Erythroblast (primary cell): Measurements from ENCODE around the gene MAPK12.

ENCODE experiments used
- GATA1 ChIP-seq: IDR thresholded peaks from 2 replicates; pipeline ENCODE4 v1.6.1; 2011; ENCODE audit warnings: low read depth, mild to moderate bottlenecking, control low read depth, low read length, moderate library complexity
- POLR2A ChIP-seq: IDR thresholded peaks from 2 replicates; pipeline ENCODE4 v1.6.1; 2011; ENCODE audit warnings: mild to moderate bottlenecking, low read length

- no peak for TF ChIP-seq POLR2A
- TF ChIP-seq GATA1, result no peak
These were observed 13.9 kb upstream of the MAPK12 start for GRCh38 chr22:50275181-50276055.
